GM18499 (cell line): Measurements from ENCODE around the gene PRDM4.
"Not testable (repeated sequence)": the region's sequence is repeated elsewhere in the genome, so short reads cannot be mapped to it uniquely, and the experiment has no call there.

Experiments used
- ATAC-seq: cut with Tn5 transposase; IDR thresholded peaks from one replicate; pipeline ENCODE4 v1.9.1; 2021; ENCODE audit warnings: moderate number of reproducible peaks; ENCODE audit not compliant: insufficient read depth, unreplicated experiment

The PRDM4 gene

GRCh38 chr12:107704041-107704440 is 56.9 kb downstream of the PRDM4 start:
- no peak for ATAC-seq

DNA sequence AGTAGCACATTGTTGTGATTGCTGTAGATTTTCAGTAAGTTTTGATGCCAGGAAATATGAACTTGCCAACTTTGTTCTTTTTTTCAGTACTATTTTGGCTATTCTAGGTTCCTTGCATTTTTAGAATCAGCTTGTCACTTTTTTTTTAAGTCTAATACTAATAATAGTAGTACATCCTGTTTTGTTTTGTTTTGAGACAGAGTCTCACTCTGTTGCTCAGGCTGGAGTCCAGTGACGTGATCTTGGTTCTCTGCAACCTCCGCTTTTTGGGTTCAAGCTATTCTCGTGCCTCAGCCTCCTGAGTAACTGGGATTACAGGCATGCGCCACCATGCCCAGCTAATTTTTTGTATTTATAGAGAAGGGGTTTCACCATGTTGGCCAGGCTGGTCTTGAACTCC is 58.8 kb downstream of the PRDM4 start:
- no peak for ATAC-seq

DNA sequence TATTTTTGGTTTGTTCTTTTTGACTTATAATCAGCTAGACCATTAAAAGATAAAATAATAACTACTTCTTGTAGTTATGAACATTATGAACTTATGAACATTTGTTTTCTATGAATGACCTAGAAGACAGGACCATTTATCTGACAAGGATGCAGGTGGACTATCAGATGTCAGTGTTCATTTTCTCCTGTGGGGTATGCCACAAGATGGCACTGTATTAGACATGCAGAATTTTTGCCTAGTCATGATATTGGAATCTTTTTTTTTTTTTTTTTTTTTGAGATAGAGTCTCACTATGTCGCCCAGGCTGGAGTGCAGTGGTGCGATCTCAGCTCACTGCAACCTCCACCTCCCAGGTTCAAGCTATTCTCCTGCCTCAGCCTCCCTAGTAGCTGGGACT is 65.2 kb downstream of the PRDM4 start:
- not testable (repeated sequence) for ATAC-seq

GRCh38 chr12:107685360-107686248 is 75.3 kb downstream of the PRDM4 start, which contains the start of gene PWP1:
PWP1 (plus strand) TSS chr12:107685799; CDS start chr12:107685900, 101 bp downstream.
- ATAC-seq = peak; percentile 68

- ATAC-seq = no peak
These were observed 76.0 kb downstream of the PRDM4 start for GRCh38 chr12:107684990-107685359.

DNA sequence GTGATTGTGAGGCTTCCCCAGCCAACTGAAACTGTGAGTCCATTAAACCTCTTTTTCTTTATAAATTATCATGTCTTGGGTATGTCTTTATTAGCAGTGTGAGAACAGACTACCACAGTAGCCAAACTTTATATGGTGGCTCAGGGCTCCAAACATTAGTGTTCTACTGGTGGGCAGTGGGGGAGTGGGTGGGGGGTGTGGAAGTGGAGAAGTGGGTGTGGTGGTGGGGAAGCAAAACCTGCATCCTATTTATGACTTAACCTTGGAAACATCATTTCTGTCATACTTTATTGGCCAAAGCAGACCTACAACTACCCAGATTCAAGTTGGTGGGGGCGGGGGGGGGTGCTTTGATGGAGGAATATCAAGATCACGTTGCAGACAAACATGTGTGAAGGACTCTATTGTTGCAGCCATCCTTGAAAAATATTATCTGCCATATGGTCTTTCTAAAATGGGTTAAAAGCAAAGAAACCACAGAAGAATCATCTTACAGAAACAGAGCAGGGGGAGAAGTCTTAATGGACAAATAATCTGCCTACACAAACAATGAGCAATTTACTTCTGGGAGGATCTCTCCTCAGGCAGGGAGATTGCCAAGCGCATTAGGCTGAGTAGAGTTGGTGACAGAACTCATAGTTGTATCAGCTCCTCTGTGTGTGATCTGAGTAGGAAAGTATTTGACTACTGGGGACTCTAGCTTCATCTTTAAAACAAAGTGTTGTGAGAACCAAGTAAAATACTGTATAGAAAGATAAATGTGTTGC is 76.7 kb downstream of the PRDM4 start:
- ATAC-seq = no peak
